GM12873 (cell line): ENCODE results near the gene PPM1L.

Experiments used
- TF ChIP-seq, protein P1 (sequence below): IDR thresholded peaks from 2 replicates; pipeline ENCODE4 v1.5.1; 2012; ENCODE audit warnings: low read depth, mild to moderate bottlenecking, moderate library complexity, low read length, control low read depth; ENCODE audit not compliant: insufficient read depth; ENCODE audit errors: missing control alignments

Gene PPM1L

DNA sequence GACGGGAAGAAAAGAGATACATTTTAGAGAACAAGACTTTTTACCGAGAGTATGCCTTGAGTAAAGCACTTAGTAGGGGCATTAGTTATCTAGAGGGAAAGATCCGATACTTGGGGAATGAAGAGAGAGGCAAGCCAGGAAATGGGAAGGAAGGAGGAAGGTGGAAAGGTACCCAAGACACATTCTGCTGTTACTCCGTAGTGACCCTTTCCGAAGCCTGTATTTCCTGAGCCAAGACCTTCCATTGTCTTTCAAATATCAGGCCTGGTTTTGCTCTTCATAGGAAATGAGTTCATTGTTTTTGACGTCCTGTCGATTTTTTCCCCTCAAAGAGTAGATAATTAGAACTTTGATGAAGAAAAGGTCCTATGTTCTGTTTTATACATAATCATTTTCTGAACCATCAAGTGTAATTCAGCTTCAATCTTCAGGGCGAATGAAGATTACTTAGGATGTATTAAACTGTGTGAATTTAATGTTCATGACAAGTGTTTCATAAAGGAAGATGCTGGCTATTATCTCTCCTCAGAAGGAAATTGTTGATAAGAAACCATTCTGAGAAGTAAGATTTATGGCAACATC is 95.7 kb downstream of the PPM1L start:
- TF ChIP-seq, protein P1, sequence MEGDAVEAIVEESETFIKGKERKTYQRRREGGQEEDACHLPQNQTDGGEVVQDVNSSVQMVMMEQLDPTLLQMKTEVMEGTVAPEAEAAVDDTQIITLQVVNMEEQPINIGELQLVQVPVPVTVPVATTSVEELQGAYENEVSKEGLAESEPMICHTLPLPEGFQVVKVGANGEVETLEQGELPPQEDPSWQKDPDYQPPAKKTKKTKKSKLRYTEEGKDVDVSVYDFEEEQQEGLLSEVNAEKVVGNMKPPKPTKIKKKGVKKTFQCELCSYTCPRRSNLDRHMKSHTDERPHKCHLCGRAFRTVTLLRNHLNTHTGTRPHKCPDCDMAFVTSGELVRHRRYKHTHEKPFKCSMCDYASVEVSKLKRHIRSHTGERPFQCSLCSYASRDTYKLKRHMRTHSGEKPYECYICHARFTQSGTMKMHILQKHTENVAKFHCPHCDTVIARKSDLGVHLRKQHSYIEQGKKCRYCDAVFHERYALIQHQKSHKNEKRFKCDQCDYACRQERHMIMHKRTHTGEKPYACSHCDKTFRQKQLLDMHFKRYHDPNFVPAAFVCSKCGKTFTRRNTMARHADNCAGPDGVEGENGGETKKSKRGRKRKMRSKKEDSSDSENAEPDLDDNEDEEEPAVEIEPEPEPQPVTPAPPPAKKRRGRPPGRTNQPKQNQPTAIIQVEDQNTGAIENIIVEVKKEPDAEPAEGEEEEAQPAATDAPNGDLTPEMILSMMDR: no peak

DNA sequence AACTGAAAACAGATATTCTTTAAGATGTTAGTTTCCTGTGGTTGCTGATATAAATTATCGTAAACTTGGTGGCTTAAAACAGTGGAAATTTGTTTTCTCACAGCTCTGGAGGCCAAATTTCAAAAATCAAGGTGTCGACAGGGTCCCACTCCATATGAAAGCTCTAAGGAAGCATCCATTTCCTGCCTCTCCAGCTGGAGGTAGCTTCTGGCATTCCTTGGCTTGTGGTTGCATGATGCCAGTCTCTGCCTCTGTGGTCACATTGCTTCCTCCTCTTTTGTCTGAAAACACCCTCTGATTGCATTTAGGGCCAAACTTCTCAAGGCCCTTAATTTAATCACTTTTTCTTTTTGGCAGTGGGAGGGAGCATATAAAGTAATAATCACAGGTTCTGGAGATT is 96.8 kb downstream of the PPM1L start:
- TF ChIP-seq, protein P1: no peak

DNA sequence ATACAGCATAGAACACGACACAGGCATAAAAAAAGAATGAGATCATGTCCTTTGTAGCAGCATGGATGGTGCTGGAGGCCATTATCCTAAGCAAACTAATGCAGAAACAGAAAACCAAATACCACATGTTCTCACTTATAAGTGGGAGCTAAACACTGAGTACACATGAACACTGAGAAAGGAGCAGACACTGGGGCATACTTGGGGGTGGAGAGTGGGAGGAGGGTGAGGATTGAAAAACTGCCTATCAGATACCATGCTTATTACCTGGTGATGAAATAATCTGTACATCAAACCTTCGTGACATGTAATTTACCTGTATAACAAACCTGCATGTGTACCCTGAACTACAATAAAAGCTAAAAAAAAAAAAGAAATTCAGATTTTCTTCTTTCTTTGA is 100.4 kb downstream of the PPM1L start:
- TF ChIP-seq, protein P1: no peak

DNA sequence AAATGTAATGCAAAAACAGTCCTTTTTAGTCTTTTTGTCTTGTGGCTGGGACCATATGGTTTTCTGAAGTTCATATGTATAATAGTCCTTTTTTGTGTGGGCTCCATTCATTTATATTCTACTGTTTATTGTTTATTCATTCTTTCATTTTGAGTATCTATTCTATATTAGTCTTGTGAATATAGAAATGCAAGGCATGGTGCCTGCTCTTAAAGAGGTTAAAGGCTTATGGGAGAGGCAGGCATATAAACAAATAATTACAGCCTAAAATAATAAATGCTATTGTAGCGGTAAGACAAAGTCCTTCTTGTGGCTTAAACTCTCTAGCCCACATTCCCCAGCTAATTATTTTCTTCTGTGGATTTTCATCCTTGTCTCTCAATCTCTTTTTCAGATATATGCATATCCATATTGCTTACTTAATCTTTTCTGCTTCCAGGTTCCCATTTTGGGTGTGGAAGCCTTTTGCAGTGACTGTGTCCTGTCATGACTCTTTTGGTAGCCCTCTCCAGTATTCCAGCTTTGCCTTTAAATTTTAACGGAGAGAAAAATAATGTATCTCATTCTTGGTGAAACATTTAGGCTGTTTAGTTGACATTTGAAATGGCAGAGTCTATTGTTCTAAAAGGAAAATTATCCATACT is 101.6 kb downstream of the PPM1L start:
- TF ChIP-seq, protein P1: no peak

DNA sequence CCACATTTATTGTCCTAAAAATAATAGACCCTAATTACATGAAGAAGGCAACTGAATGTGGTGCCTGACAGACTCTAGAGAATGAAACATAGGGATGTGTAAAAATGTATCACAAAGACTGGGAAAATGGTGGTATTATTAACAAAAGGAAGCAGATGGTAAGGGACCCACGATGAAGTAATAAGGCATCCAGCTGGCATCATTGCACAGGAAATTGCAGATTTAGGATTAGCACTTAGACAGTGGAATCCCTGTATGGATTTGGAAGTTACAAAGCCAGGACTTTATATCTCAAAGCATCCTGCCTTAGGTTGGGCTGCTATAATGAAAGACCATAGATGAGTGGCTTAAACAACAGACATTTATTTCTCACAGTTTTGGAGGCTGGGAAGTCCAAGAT is 104.3 kb downstream of the PPM1L start:
- TF ChIP-seq, protein P1: no peak

DNA sequence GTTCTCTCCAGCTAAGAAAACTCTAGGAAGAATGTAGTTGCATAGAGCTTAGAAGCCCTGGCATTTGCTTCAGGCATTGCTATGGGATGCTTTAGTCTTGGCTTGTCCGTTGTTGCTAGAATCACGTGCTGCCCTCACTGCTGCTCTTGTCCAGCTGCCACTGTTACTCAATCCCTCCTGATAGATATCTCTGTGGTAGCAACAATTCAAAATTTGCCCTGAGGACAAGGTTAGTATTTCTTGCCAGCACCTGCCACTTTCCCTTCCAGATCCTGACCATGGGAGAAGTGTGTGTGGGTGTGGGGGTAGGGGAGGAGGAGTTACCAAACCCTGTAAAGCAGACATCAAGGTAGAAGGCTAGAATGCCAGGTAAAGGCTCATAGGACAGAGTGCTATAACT is 113.8 kb downstream of the PPM1L start:
- TF ChIP-seq, protein P1: no peak

DNA sequence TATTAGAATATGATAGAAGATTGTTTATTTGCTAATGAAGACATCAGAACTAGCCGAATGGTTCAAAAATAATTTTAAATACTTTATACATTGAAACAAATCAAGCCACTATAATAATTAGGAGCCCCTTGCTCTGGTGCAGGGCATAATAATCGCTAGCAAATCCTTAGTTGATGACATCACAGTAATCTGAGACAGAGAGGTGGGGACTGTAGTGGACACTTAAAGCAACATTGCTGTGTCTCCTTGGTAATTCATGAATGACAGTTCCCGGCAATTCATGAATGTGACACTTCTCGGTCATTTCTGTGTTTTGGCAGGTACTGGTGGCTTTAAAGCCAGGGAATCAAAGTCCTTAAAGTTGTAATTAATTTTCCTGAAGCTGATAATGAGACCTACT is 114.3 kb downstream of the PPM1L start:
- TF ChIP-seq, protein P1: no peak
